SK-N-SH treated with all-trans-retinoic acid at 6 μM for 48 hours (cell line): Measurements from ENCODE around the gene ZNF546.

Experiments
- ATAC-seq: fragments of 200-7000 bp; cut with Tn5 transposase; 3 replicates; pipeline ENCODE4 v1.9.1; 2020; ENCODE audit warnings: mild to moderate bottlenecking, moderate library complexity
- ARNTL ChIP-seq: fragments of 450-650 bp; formaldehyde crosslinking; IDR thresholded peaks from 2 replicates; pipeline ENCODE4 v1.5.0; 2020; ENCODE audit warnings: low read depth, mild to moderate bottlenecking, moderate library complexity, borderline replicate concordance
- ESRRG ChIP-seq: fragments of 250-450 bp; sonication (Bioruptor Pico); IDR thresholded peaks from 2 replicates; pipeline ENCODE4 v1.6.1; 2021; ENCODE audit warnings: mild to moderate bottlenecking
- GLIS3 ChIP-seq: fragments of 250-450 bp; sonication (Bioruptor Pico); IDR thresholded peaks from 2 replicates; pipeline ENCODE4 v1.5.0; 2020; ENCODE audit warnings: mild to moderate bottlenecking, moderate library complexity
- OSR1 ChIP-seq: fragments of 250-450 bp; sonication (Bioruptor Pico); IDR thresholded peaks from 2 replicates; pipeline ENCODE4 v1.8.0; 2022; ENCODE audit warnings: moderate library complexity, mild to moderate bottlenecking, inconsistent platforms
- PPARA ChIP-seq: fragments of 250-450 bp; sonication (Bioruptor Pico); IDR thresholded peaks from 2 replicates; pipeline ENCODE4 v1.5.0; 2020; ENCODE audit warnings: mild to moderate bottlenecking, borderline replicate concordance
- TCF4 ChIP-seq: fragments of 250-450 bp; sonication (Bioruptor Pico); IDR thresholded peaks from 2 replicates; pipeline ENCODE4 v1.8.0; 2021; ENCODE audit warnings: mild to moderate bottlenecking, moderate library complexity, borderline replicate concordance
- TOX ChIP-seq: fragments of 250-450 bp; sonication (Bioruptor Pico); IDR thresholded peaks from 2 replicates; pipeline ENCODE4 v1.8.0; 2021; ENCODE audit warnings: mild to moderate bottlenecking, moderate library complexity, borderline replicate concordance
- ZC3H10 ChIP-seq: fragments of 250-450 bp; sonication (Bioruptor Pico); IDR thresholded peaks from 2 replicates; pipeline ENCODE4 v1.5.1; 2021; ENCODE audit warnings: mild to moderate bottlenecking, moderate library complexity
- ZFP3 ChIP-seq: fragments of 250-450 bp; sonication (Bioruptor Pico); IDR thresholded peaks from 2 replicates; pipeline ENCODE4 v1.5.0; 2020; ENCODE audit warnings: mild to moderate bottlenecking, moderate library complexity
- ZNF565 ChIP-seq: fragments of 450-650 bp; formaldehyde crosslinking; conservative IDR thresholded peaks from 2 replicates; pipeline ENCODE4 v1.5.0; 2020; ENCODE audit warnings: low read depth, mild to moderate bottlenecking, moderate library complexity
- ZNF70 ChIP-seq: fragments of 450-650 bp; formaldehyde crosslinking; IDR thresholded peaks from 2 replicates; pipeline ENCODE4 v1.5.0; 2020; ENCODE audit warnings: mild to moderate bottlenecking, moderate library complexity
- TF ChIP-seq, protein P1 (sequence below): fragments of 250-450 bp; sonication (Bioruptor Pico); IDR thresholded peaks from 2 replicates; pipeline ENCODE4 v1.5.0; 2020; ENCODE audit warnings: mild to moderate bottlenecking, moderate library complexity
- TF ChIP-seq, protein P2 (sequence below): fragments of 250-450 bp; sonication (Bioruptor Pico); IDR thresholded peaks from 2 replicates; pipeline ENCODE4 v1.5.1; 2021; ENCODE audit warnings: mild to moderate bottlenecking, moderate library complexity
- TF ChIP-seq, protein P3 (sequence below): fragments of 250-450 bp; sonication (Bioruptor Pico); IDR thresholded peaks from 2 replicates; pipeline ENCODE4 v1.5.1; 2020; ENCODE audit warnings: low read depth, mild to moderate bottlenecking, moderate library complexity
- TF ChIP-seq, protein P4 (sequence below): fragments of 250-450 bp; sonication (Bioruptor Pico); IDR thresholded peaks from 2 replicates; pipeline ENCODE4 v1.8.0; 2021; ENCODE audit warnings: low read depth, mild to moderate bottlenecking, moderate library complexity, borderline replicate concordance

The ZNF546 gene

DNA sequence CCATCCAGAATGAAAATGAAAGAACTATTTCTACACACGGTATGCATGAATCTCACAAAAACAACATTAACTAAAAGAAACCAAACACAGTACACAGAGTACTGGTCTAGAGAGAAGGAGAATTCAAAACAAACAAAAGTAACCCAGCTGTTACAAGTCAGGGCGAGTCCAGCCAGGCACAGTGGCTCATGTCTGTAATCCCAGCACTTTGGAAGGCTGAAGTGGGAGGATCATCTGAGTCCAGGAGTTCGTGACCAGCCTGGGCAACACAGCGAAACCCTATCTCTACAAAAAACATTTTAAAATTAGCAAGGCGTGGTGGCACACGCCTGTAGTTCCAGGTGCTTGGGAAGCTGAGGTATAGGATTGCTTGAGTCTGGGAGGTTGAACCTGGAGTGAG lies 27.6 kb upstream of the ZNF546 start:
- TF ChIP-seq ESRRG (no peak), OSR1 (CRISPR knock-in tag) (no peak), ZC3H10 (CRISPR knock-in tag) (no peak)
- ATAC-seq = no peak

DNA sequence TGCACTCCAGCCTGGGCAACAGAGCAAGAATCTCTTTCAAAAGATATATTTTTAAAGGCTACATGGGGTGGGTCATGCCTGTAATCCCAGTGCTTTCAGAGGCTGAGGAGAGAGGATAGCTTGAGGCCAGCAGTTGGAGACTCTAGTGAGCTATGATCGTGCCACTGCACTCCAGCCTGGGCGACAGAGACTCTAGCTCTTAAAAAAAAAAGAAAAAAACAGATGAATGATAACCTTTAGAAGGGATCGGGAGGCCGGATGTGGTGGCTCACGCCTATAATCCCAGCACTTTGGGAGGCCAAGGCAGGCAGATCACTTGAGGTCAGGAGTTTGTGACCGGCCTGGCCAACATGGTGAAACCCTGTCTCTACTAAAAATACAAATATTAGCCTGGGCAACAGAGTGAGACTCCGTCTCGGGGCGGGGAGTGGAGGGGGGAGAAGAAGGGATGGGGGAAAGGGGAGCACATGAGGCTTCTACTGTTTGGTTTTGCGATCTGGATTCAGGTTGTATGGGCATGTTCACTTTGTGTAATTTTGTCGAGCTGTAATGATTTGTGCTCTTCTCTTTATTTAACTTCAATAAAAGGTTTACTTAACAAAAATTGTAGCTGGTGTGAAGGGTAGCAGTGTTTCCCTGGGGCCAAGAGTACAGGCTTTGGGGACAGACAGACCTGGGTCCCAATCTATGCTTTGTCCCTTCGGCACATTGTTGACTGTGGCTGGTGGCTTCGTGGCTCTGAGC lies 27.0 kb upstream of the ZNF546 start:
- no peak for ATAC-seq
- no peak for TF ChIP-seq ZNF70 (CRISPR knock-in tag)
- TF ChIP-seq, all 23 proteins: peak for 0

DNA sequence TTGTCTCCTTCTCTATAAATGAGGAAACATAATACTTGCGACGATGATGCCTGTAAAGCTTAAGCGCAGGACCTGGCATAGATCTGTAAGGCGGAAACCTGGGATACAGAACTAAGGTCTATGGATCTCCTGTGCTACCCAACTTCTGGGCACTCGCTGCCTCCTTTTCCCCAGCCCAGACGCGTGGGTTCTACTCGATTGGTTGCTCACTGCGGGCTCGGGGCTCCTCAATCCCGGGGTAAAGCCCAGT lies 26.5 kb upstream of the ZNF546 start:
- TF ChIP-seq, protein P1, sequence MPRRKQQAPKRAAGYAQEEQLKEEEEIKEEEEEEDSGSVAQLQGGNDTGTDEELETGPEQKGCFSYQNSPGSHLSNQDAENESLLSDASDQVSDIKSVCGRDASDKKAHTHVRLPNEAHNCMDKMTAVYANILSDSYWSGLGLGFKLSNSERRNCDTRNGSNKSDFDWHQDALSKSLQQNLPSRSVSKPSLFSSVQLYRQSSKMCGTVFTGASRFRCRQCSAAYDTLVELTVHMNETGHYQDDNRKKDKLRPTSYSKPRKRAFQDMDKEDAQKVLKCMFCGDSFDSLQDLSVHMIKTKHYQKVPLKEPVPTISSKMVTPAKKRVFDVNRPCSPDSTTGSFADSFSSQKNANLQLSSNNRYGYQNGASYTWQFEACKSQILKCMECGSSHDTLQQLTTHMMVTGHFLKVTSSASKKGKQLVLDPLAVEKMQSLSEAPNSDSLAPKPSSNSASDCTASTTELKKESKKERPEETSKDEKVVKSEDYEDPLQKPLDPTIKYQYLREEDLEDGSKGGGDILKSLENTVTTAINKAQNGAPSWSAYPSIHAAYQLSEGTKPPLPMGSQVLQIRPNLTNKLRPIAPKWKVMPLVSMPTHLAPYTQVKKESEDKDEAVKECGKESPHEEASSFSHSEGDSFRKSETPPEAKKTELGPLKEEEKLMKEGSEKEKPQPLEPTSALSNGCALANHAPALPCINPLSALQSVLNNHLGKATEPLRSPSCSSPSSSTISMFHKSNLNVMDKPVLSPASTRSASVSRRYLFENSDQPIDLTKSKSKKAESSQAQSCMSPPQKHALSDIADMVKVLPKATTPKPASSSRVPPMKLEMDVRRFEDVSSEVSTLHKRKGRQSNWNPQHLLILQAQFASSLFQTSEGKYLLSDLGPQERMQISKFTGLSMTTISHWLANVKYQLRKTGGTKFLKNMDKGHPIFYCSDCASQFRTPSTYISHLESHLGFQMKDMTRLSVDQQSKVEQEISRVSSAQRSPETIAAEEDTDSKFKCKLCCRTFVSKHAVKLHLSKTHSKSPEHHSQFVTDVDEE (CRISPR knock-in tag) = 0 out of 2 replicates have a peak, but pooled peaks have one; percentile 24
- TF ChIP-seq ZFP3 = no peak
- ATAC-seq = peak; percentile 41

DNA sequence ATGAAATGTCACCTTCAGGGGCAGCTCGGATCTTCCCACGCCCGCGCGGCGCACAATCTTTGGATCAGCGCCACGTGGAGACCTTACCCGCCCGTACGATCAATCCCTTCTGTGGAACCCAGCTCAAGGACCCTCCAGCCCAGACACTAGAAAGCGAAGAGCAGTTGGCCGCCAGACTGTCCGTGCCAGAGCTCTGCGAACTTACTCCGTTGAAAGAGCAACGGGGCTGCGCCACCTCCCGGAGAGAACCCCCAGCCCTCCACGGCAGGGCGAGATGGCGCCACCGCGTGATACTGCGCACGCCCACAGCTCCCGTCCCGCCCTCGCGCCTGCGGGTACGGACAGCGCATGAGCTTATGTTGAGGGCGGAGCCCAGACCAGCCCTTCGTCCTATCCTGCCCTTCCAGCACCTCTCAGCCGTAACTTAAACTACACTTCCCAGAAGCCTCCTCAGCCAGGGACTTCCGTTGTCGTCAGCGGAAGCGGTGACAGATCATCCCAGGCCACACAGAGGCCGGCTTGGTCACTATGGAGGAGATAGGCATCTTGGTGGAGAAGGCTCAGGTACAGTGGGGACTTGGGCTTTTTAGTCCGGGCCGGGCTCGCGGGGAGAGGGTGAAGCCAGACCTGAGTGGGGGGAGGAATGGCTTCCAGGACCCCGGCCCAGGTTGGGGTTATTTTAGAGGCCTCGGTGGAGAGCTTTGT lies 26.0 kb upstream of the ZNF546 start, which contains the start of gene PSMC4:
Gene PSMC4, plus strand, starts transcription at position 491 of the 705 bp plus-strand sequence. Its CDS starts 38 bp downstream, at position 529.
- TF ChIP-seq PPARA (CRISPR knock-in tag) = no peak
- TF ChIP-seq ZNF565 (CRISPR knock-in tag) = no peak
- TF ChIP-seq, protein P2, sequence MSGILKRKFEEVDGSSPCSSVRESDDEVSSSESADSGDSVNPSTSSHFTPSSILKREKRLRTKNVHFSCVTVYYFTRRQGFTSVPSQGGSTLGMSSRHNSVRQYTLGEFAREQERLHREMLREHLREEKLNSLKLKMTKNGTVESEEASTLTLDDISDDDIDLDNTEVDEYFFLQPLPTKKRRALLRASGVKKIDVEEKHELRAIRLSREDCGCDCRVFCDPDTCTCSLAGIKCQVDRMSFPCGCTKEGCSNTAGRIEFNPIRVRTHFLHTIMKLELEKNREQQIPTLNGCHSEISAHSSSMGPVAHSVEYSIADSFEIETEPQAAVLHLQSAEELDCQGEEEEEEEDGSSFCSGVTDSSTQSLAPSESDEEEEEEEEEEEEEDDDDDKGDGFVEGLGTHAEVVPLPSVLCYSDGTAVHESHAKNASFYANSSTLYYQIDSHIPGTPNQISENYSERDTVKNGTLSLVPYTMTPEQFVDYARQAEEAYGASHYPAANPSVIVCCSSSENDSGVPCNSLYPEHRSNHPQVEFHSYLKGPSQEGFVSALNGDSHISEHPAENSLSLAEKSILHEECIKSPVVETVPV (CRISPR knock-in tag) = no peak
- peak; percentile 99 for ATAC-seq

DNA sequence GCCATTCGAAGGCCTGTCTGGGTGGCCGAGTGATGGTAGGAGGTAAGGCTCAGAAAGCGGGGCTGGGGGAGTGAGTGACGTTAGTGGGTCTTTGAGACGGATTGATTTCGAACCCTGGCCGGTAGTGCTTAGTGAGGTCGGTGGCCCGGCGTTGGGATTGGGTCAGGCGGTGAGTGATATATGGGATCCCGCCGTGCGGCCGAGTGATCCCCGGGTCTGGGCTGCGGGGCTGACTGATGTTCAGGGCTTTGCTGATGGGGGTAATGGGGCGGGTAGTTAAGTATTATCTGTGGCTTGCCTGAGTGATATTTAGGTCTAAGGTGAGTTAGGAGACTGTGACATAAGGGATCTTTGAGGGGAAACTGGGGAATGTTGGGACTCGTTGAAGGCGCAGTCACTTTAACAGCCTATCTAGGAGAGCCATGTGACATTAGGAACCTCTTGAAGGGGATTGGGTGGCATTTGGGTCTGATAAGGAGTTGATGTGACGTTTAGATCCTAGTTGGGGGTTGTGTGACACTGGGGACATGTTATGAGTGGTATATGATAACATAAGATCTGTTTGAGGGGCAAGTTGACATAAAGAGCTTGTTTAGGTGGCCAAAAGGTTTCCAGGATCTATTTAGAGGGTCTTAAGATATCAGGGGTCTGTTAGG lies 25.4 kb upstream of the ZNF546 start:
- no peak for TF ChIP-seq TOX
- TF ChIP-seq, protein P1 (CRISPR knock-in tag) = no peak

DNA sequence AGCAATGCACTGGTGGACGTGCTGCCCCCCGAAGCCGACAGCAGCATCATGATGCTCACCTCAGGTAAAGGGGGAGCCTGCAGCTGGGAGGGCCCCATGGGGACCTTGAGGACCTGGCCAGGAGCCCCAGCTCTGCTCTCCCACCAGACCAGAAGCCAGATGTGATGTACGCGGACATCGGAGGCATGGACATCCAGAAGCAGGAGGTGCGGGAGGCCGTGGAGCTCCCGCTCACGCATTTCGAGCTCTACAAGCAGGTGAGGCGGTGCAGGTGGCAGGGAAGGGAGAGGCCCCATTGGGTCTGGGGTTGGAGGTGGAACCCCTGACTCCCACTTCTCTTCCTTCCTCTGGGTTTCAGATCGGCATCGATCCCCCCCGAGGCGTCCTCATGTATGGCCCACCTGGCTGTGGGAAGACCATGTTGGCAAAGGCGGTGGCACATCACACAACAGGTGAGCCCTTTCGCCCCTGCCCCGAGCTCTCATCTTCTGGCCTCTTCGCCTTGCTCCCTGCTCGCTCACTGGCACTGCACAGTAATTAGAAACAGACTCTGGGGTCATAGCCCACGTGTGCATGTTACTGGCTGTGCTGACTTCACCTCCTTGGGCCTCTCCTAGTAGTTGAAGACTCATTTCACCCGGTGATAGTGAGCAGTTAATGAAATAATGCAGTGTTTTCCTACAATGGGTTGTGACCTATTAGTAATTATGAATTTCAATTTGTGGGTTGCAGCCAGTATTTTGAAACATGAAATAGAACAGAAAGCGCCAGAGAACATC lies 22.3 kb upstream of the ZNF546 start:
- no peak for ATAC-seq
- TF ChIP-seq TCF4 (CRISPR knock-in tag) (no peak), ARNTL (no peak), ESRRG (no peak), PPARA (CRISPR knock-in tag) (no peak), ZNF70 (CRISPR knock-in tag) (no peak), ZC3H10 (CRISPR knock-in tag) (no peak), GLIS3 (CRISPR knock-in tag) (no peak)
- TF ChIP-seq, protein P3, sequence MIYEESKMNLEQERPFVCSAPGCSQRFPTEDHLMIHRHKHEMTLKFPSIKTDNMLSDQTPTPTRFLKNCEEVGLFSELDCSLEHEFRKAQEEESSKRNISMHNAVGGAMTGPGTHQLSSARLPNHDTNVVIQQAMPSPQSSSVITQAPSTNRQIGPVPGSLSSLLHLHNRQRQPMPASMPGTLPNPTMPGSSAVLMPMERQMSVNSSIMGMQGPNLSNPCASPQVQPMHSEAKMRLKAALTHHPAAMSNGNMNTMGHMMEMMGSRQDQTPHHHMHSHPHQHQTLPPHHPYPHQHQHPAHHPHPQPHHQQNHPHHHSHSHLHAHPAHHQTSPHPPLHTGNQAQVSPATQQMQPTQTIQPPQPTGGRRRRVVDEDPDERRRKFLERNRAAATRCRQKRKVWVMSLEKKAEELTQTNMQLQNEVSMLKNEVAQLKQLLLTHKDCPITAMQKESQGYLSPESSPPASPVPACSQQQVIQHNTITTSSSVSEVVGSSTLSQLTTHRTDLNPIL (CRISPR knock-in tag) = no peak
- TF ChIP-seq, protein P2 (CRISPR knock-in tag) = no peak
- TF ChIP-seq, protein P4, sequence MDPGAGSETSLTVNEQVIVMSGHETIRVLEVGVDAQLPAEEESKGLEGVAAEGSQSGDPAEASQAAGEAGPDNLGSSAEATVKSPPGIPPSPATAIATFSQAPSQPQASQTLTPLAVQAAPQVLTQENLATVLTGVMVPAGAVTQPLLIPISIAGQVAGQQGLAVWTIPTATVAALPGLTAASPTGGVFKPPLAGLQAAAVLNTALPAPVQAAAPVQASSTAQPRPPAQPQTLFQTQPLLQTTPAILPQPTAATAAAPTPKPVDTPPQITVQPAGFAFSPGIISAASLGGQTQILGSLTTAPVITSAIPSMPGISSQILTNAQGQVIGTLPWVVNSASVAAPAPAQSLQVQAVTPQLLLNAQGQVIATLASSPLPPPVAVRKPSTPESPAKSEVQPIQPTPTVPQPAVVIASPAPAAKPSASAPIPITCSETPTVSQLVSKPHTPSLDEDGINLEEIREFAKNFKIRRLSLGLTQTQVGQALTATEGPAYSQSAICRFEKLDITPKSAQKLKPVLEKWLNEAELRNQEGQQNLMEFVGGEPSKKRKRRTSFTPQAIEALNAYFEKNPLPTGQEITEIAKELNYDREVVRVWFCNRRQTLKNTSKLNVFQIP (CRISPR knock-in tag) = no peak

More for the DNA sequence above, 25.4 kb upstream of the ZNF546 start:
- peak; percentile 7 for ATAC-seq
